Ovary (tissue), 9 donors: ENCODE data around the gene HGS. TPM values are rescaled to one million over a fixed set of nuclear protein-coding genes. Genes with fewer than 3 reads are reported as not detected.

Experiments
- DNase-seq, 5 donors: peaks; one replicate each; pipeline ENCODE4 v3.0.0-alpha.2; 2019 to 2020
- H3K27ac ChIP-seq, 2 donors: fragments of 200-600 bp; one replicate each; pipeline versions ENCODE4 v1.5.1 to v1.8.0; 2019 to 2022
- H3K27me3 ChIP-seq: fragments of 200-600 bp; one replicate; pipeline ENCODE4 v1.8.0; 2022
- H3K36me3 ChIP-seq: fragments of 200-600 bp; sonication (generic); one replicate; pipeline ENCODE4 v1.5.1; 2019
- H3K4me1 ChIP-seq: one replicate; pipeline ENCODE4 v1.8.1; 2013; ENCODE audit warnings: mild to moderate bottlenecking, moderate library complexity; ENCODE audit not compliant: insufficient read depth
- H3K4me3 ChIP-seq: fragments of 200-600 bp; sonication (generic); one replicate; pipeline ENCODE4 v1.5.1; 2017
- H3K9me3 ChIP-seq, 2 donors: fragments of 200-600 bp in 1 of 2; sonication (generic) in 1 of 2; one replicate each; pipeline versions ENCODE4 v1.5.1 to v1.8.1; 2013 to 2019; ENCODE audit warnings: mild to moderate bottlenecking in 1 of 2, moderate library complexity in 1 of 2
- EP300 ChIP-seq: sonication (generic); formaldehyde crosslinking; IDR thresholded peaks from one replicate; pipeline ENCODE4 v1.6.1; 2017; ENCODE audit warnings: antibody characterized with exemption
- POLR2A ChIP-seq: fragments of 450-650 bp; IDR thresholded peaks from one replicate; pipeline ENCODE4 v1.6.1; 2017; ENCODE audit warnings: antibody characterized with exemption, mild to moderate bottlenecking, moderate library complexity
- WGBS, 3 donors: extraction: QIAGEN DNeasy Blood & Tissue Kit in 1 of 3; methylation state at CpG; one replicate each; pipeline versions ENCODE4 v1.1.5 to v1.1.7; 2013 to 2017; 5-methylcytosine and 5-hydroxymethylcytosine counted together
- intact Hi-C, 4 donors: fragments of 100-400 bp; cut with DNase I; formaldehyde crosslinking; loops; one replicate each; pipeline versions ENCODE4 v1.11.0 to v1.15.1; 2022 to 2023
- polyA plus RNA-seq, 2 donors: library from polyadenylated mRNA; stranded (reverse); fragments of 200-250 nt in 1 of 2; fragments of 350-450 nt in 1 of 2; fragmentation: Illumina TruSeq in 1 of 2; extraction: RNeasy Lipid Tissue Mini Kit (QIAGEN cat#74804) in 1 of 2; gene quantifications; one replicate each; pipeline ENCODE4 v1.2.3, GENCODE V29; 2013 to 2014
- total RNA-seq, 7 donors: library from RNA; depleted of rRNA in 2 of 7; stranded (reverse); fragments of >200 nt in 2 of 7; fragmentation: NEBNext Ultra II Directional in 3 of 7; extraction: Animal tissue kit (Norgen Biotek cat#: 25700) in 3 of 7; gene quantifications; one replicate each; pipeline versions ENCODE4 v1.1.0 to v1.2.4, GENCODE V29; 2016 to 2023
- TF ChIP-seq, protein P1 (sequence below), 3 donors: fragments of 450-650 bp in 2 of 3; fragments of 200-600 bp in 1 of 3; IDR thresholded peaks; one replicate each; pipeline versions ENCODE4 v1.5.1 to v1.8.0; 2016 to 2022; ENCODE audit warnings: antibody characterized with exemption in 3 of 3, mild to moderate bottlenecking in 1 of 3
- donor health status: DM: no; HTN: no; CAD: no; lungs with moderate emphysema.
- donor health status: DM: no; HTN: no; CAD: no.
- donor health status: Bipolar disorder and iron deficiency.
- donor health status: DM: yes; HTN: yes; CAD: no.
- donor health status: DM: no; HTN: no; CAD: no.
- donor health status: DM: yes; HTN: yes; CAD: no.

HGS gene
- total and polyA plus RNA-seq, 9 donors: 39.1 to 91.5 (median 73.4) TPM

DNA sequence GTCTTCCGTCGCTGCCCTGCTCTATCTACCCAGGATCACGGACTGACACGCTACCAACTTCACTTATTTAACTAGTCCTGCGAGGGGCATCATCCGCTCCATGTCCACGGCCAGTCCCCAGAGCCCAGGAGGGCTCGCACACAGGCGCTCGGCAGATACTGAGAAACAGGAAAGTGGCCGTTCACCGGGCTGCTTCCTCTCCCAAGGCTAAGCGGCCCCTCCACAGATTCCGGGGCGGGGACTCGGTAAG lies 17.8 kb upstream of the HGS start:
- H3K9me3 ChIP-seq: no peaks in the 10 kb centered on the region
- 0 to 1% (median 0%) methylated on average over 14 to 16 of the region's 16 CpGs for WGBS, 3 donors
- peak overlapping the region; percentile 55 for H3K4me3 ChIP-seq
- H3K27ac ChIP-seq: peak overlapping the region; percentile 32 to 78
- intact Hi-C loops: no loop called here
- no peak for DNase-seq
- no peaks in the 10 kb centered on the region for H3K27me3 ChIP-seq
- TF ChIP-seq EP300: no peak
- TF ChIP-seq, protein P1, sequence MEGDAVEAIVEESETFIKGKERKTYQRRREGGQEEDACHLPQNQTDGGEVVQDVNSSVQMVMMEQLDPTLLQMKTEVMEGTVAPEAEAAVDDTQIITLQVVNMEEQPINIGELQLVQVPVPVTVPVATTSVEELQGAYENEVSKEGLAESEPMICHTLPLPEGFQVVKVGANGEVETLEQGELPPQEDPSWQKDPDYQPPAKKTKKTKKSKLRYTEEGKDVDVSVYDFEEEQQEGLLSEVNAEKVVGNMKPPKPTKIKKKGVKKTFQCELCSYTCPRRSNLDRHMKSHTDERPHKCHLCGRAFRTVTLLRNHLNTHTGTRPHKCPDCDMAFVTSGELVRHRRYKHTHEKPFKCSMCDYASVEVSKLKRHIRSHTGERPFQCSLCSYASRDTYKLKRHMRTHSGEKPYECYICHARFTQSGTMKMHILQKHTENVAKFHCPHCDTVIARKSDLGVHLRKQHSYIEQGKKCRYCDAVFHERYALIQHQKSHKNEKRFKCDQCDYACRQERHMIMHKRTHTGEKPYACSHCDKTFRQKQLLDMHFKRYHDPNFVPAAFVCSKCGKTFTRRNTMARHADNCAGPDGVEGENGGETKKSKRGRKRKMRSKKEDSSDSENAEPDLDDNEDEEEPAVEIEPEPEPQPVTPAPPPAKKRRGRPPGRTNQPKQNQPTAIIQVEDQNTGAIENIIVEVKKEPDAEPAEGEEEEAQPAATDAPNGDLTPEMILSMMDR (IDR thresholded peaks at IDR 0.05): no peak
- no peaks in the 10 kb centered on the region for H3K36me3 ChIP-seq
- H3K4me1 ChIP-seq: peaks cover 12% of the 10 kb centered on the region

GRCh38 chr17:81666342-81667191 lies 17.2 kb upstream of the HGS start, which contains the start of the genes CCDC137 and OXLD1:
TSS of gene CCDC137 (plus strand) at chr17:81666737. CDS start at chr17:81666767, 30 bp downstream.
TSS of gene OXLD1 (minus strand) at chr17:81666605. CDS start at chr17:81666577, 28 bp downstream.
- peak; percentile 95 to 98 (median 96) for DNase-seq
- Histone ChIP-seq H3K4me1 (peaks cover 12% of the 10 kb centered on the region), H3K27me3 (no peaks in the 10 kb centered on the region), H3K36me3 (no peaks in the 10 kb centered on the region), H3K9me3 (no peaks in the 10 kb centered on the region), H3K27ac (peak within 1 kb of the TSS; percentile 32 to 78), H3K4me3 (peak within 1 kb of the TSS; percentile 55)
- WGBS, 3 donors: 0% methylated on average over 27 to 96 of the region's 96 CpGs
- intact Hi-C loops: no loop called here
- TF ChIP-seq POLR2A: peak; percentile 69
- TF ChIP-seq EP300: no peak
- TF ChIP-seq, protein P1 (IDR thresholded peaks at IDR 0.05): no peak

- H3K36me3 ChIP-seq: no peaks in the 10 kb centered on the region
- TF ChIP-seq, protein P1 (IDR thresholded peaks at IDR 0.05): no peak
- no peak for TF ChIP-seq POLR2A
- TF ChIP-seq EP300: no peak
- 79 to 80% (median 80%) methylated on average over 18 of the region's 18 CpGs for WGBS, 3 donors
Observed at GRCh38 chr17:81667754-81668153, 16.1 kb upstream of the HGS start.

GRCh38 chr17:81672504-81672903 lies 11.3 kb upstream of the HGS start:
- TF ChIP-seq, protein P1 (IDR thresholded peaks at IDR 0.05): no peak
- TF ChIP-seq POLR2A: no peak
- no peaks in the 10 kb centered on the region for H3K36me3 ChIP-seq
- no peaks in the 10 kb centered on the region for H3K9me3 ChIP-seq
- H3K27me3 ChIP-seq: no peaks in the 10 kb centered on the region
- H3K4me3 ChIP-seq: no peak overlapping the region
- intact Hi-C loops: no loop called here
- H3K4me1 ChIP-seq: peaks cover 2% of the 10 kb centered on the region
- 60 to 86% (median 68%) methylated on average over 9 to 18 of the region's 18 CpGs for WGBS, 3 donors
- H3K27ac ChIP-seq: no peak overlapping the region
- DNase-seq: no peak

More at GRCh38 chr17:81667754-81668153, 16.1 kb upstream of the HGS start:
- no peak overlapping the region for H3K27ac ChIP-seq
- peaks cover 12% of the 10 kb centered on the region for H3K4me1 ChIP-seq
- no peaks in the 10 kb centered on the region for H3K9me3 ChIP-seq
- H3K27me3 ChIP-seq: no peaks in the 10 kb centered on the region
- intact Hi-C loops: no loop called here
- no peak overlapping the region for H3K4me3 ChIP-seq
- no peak for DNase-seq
